ENCODE results near the gene RPS18. TPM values are rescaled to one million over a fixed set of nuclear protein-coding genes. Genes with fewer than 3 reads are reported as not detected.

The RPS18 gene
- total RNA-seq, 1 donor from 2014 or later: 1,687 TPM

DNA sequence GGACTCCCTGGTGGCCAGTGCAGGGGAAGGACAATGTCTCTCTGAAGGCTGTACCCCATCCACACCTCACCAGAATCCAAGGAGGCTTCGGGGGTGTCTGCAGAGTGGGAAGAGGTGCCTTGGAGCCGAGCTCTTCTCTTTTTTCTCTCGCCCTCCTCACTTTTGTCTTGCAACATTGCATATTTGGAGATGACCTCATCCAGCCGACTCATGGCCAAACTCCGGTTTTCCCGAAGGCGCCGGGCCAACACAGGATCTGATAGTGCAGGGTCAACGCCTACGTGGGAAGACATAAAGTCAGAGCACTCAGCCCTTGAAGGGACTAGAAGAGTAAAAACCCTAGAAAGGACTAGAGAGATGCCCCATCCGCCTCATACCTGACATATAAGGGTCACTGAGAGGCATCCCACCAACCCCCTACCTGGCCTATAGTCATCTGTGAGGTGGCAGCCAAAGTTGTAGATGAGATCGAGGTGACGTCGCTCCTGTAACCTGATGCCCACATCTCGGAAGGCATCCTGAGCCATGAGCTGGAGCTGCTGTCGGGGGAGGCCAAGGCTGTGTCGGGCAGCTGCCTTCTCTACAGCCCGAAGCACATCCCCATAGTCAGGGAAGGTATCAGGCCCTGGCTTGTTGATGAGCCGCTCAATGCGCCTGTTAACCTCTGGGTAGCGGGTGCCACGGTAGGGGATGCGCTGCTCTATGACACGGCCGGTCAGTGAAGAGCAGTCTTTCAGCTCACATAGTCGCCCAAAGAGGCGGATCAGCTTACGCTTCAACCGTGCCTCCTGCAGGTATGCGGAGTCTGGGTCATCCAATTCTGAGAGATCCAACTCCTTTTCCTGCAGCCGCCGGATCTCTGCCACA lies 48.7 kb downstream of the RPS18 start:
- ATAC-seq: no peak
- Histone ChIP-seq H3K36me3 (peaks cover 28% of the 10 kb centered on the region), H3K27me3 (no peaks in the 10 kb centered on the region), H3K4me1 (peaks cover 50% of the 10 kb centered on the region), H3K4me3 (no peak overlapping the region), H3K27ac (peak overlapping the region; percentile 6), H3K9me3 (no peaks in the 10 kb centered on the region)
- intact Hi-C loops (cut with DNase I): no loop called here
- TF ChIP-seq, protein P1, sequence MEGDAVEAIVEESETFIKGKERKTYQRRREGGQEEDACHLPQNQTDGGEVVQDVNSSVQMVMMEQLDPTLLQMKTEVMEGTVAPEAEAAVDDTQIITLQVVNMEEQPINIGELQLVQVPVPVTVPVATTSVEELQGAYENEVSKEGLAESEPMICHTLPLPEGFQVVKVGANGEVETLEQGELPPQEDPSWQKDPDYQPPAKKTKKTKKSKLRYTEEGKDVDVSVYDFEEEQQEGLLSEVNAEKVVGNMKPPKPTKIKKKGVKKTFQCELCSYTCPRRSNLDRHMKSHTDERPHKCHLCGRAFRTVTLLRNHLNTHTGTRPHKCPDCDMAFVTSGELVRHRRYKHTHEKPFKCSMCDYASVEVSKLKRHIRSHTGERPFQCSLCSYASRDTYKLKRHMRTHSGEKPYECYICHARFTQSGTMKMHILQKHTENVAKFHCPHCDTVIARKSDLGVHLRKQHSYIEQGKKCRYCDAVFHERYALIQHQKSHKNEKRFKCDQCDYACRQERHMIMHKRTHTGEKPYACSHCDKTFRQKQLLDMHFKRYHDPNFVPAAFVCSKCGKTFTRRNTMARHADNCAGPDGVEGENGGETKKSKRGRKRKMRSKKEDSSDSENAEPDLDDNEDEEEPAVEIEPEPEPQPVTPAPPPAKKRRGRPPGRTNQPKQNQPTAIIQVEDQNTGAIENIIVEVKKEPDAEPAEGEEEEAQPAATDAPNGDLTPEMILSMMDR (IDR thresholded peaks at IDR 0.05): no peak
- DNase-seq: no peak

DNA sequence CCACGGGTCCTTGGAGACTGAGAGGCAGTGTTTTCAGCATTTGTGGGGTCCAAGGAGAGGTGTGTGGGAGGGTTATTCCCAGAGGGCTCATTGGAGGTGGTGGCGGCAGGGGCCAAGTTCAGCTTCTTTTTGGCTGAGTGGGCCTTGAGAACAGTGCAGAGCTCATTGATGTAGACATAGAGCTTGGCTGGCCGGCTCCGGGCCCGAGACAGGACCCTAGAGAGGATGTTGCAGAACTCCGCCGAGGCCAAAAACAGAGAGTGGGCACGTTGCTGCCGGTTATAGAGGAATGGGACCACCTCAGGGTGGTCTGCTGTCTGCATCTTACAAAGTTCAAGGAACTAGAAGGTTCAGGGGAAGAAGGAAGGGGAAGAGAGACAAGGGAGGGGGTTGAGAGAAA lies 49.4 kb downstream of the RPS18 start:
- peak overlapping the region; percentile 78 for H3K4me3 ChIP-seq
- TF ChIP-seq, protein P1 (IDR thresholded peaks at IDR 0.05): no peak
- DNase-seq (no peak), ATAC-seq (no peak)
- peaks cover 28% of the 10 kb centered on the region for H3K36me3 ChIP-seq
- H3K27me3 ChIP-seq: no peaks in the 10 kb centered on the region
- H3K27ac ChIP-seq: peak overlapping the region; percentile 6
- intact Hi-C loops (cut with DNase I): no loop called here
- H3K9me3 ChIP-seq: no peaks in the 10 kb centered on the region
- peaks cover 50% of the 10 kb centered on the region for H3K4me1 ChIP-seq

DNA sequence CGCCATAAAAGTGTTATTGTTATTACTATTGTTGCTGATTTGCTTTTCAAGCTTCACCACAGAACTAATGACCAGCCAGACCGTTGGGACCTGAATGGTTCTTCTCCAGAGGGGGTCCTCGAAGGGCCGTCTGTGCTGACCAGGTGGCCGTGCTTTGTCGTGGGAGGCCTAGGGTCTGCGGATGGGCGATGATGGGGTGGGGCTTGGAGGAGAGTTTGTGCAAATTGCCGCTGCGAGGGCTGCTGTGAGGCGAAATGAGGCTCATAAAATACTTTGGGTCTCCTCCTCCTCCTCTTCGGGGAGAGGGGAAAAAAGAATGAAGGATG lies 51.7 kb downstream of the RPS18 start:
- Histone ChIP-seq H3K4me1 (peaks cover 38% of the 10 kb centered on the region), H3K36me3 (peaks cover 27% of the 10 kb centered on the region), H3K4me3 (peak overlapping the region; percentile 78), H3K27ac (peak overlapping the region; percentile 84), H3K27me3 (no peaks in the 10 kb centered on the region), H3K9me3 (no peaks in the 10 kb centered on the region)
- TF ChIP-seq, protein P1 (IDR thresholded peaks at IDR 0.05): no peak
- intact Hi-C loops (cut with DNase I): no loop called here
- ATAC-seq: no peak
- no peak for DNase-seq

DNA sequence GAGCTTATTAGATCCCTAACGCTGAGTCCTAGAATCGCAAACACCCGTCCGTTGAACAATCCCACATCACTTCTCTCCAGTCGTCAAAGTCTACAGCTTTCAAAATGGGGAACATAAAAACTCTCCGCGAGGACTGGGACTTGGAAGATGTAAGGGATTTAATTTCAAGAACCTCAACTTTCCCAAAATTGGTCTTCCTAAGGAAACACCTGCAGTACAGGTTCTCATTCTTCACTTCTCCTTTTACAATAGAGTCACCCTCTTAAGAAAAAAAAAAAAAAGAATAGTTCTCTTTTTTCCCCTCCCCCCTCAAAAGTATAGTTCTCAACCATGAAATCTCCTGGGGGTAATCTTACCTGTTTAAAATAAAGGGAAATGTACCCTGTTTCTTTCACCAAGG lies 52.2 kb downstream of the RPS18 start:
- H3K36me3 ChIP-seq: peaks cover 22% of the 10 kb centered on the region
- TF ChIP-seq, protein P1 (IDR thresholded peaks at IDR 0.05): no peak
- intact Hi-C loops (cut with DNase I): no loop called here
- H3K27me3 ChIP-seq: no peaks in the 10 kb centered on the region
- no peak for ATAC-seq
- peak overlapping the region; percentile 78 for H3K4me3 ChIP-seq
- H3K9me3 ChIP-seq: no peaks in the 10 kb centered on the region
- H3K27ac ChIP-seq: peak overlapping the region; percentile 84
- H3K4me1 ChIP-seq: peaks cover 32% of the 10 kb centered on the region
- no peak for DNase-seq

Small RNAs within 50 kb of the gene (microRNA-seq; reads per million reads assigned to microRNA genes)
- not detected for gene MIR6834 (ENCODE audit: borderline microRNAs expressed)
- not detected for gene MIR6873 (ENCODE audit: borderline microRNAs expressed)

Other genes starting within 250 kb of the RPS18 start
- 491 TPM for gene HLA-DPA1, start 198.4 kb upstream of the RPS18 start, total RNA-seq
- gene HLA-DPB1, start 196.1 kb upstream of the RPS18 start, total RNA-seq: 385 TPM
- gene COL11A2, start 79.6 kb upstream of the RPS18 start, total RNA-seq: 1.2 TPM
- gene RXRB, start 71.4 kb upstream of the RPS18 start, total RNA-seq: 46.6 TPM
- gene SLC39A7, start 71.2 kb upstream of the RPS18 start, total RNA-seq: 89.1 TPM
- 14.7 TPM for gene HSD17B8, start 67.4 kb upstream of the RPS18 start, total RNA-seq
- gene RING1, start 63.6 kb upstream of the RPS18 start, total RNA-seq: 42.0 TPM
- gene VPS52, start 199 bp upstream of the RPS18 start, total RNA-seq: 47.5 TPM
- gene B3GALT4, start 5.0 kb downstream of the RPS18 start, total RNA-seq: 16.8 TPM
- gene WDR46, start 17.2 kb downstream of the RPS18 start, total RNA-seq: 37.0 TPM
- gene PFDN6, start 17.5 kb downstream of the RPS18 start, total RNA-seq: 39.3 TPM
- 114 TPM for gene RGL2, start 26.9 kb downstream of the RPS18 start, total RNA-seq
- 191 TPM for gene TAPBP, start 42.0 kb downstream of the RPS18 start, total RNA-seq
- gene ZBTB22, start 45.7 kb downstream of the RPS18 start, total RNA-seq: 26.2 TPM
- 35.0 TPM for gene DAXX, start 50.9 kb downstream of the RPS18 start, total RNA-seq
- 2.3 TPM for gene KIFC1, start 119.7 kb downstream of the RPS18 start, total RNA-seq
- 74.3 TPM for gene PHF1, start 138.9 kb downstream of the RPS18 start, total RNA-seq
- 144 TPM for gene CUTA, start 146.0 kb downstream of the RPS18 start, total RNA-seq
- 23.0 TPM for gene SYNGAP1, start 148.0 kb downstream of the RPS18 start, total RNA-seq
- 5.8 TPM for gene ZBTB9, start 182.5 kb downstream of the RPS18 start, total RNA-seq

Data from upper lobe of right lung (tissue), 1 donor.